Measurements from ENCODE around the gene INPP5D.

INPP5D gene

GRCh38 chr2:233213975-233214374 is 153.8 kb downstream of the INPP5D start:
- DNase-seq: no peak

- DNase-seq: no peak
Observed at GRCh38 chr2:233217892-233218377, 157.8 kb downstream of the INPP5D start.

- DNase-seq: no peak
Observed at GRCh38 chr2:233218836-233219235, 158.7 kb downstream of the INPP5D start.

DNA sequence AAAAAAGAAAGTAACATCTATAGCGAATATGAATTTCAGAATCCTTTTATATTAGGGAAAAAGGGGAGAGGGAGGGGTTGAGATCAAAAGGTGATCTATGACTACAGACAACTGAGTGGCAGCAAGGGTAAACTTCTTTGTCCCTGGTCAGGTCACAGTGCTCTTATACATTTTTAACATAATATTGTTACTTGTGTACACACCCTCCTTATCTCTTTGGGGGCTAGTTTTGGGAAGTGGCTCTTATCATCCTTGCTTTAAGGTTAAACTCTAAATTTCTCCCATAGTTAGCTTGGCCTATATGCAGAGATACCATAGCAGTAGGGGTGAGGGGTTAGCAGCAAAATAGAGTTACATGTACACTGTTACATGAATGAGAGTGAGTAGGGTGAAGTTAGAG is 159.7 kb downstream of the INPP5D start:
- no peak for DNase-seq

DNA sequence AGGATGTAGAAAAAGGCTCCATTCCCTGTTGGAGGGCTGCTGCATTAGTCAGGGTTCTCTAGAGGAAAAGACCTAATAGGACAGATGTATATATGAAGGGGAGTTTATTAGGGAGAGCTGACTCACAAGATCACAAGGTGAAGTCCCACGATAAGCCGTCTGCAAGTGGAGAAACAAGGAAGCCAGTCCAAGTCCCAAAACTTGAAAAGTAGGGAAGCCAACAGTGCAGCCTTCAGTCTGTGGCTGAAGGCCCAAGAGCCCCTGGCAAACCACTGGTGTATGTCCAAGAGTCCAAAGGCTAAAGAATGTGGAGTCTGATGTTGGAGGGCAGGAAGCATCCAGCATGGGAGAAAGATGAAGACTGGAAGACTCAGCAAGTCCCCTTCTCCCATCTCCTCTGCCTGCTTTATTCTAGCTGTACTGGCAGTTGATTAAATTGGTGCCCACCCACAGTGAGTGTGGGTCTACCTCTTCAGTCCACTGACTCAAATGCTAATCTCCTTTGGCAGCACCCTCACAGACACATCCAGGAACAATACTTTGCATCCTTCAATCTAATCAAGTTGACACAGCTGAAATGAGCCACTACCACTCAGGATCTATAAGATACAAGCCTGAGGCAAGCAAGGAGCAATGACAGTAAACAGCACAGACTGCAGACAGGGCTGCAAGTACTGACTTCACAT is 161.4 kb downstream of the INPP5D start:
- no peak for DNase-seq

- DNase-seq: no peak
Observed at GRCh38 chr2:233223059-233223894, 163.1 kb downstream of the INPP5D start.

- no peak for DNase-seq
Observed at GRCh38 chr2:233225230-233226068, 165.3 kb downstream of the INPP5D start.

GRCh38 chr2:233226511-233227031 is 166.4 kb downstream of the INPP5D start:
- DNase-seq: no peak

GRCh38 chr2:233227346-233227978 is 167.3 kb downstream of the INPP5D start:
- no peak for DNase-seq

GRCh38 chr2:233228376-233228775 is 168.2 kb downstream of the INPP5D start:
- no peak for DNase-seq

GRCh38 chr2:233233618-233234230 is 173.6 kb downstream of the INPP5D start:
- no peak for DNase-seq

DNA sequence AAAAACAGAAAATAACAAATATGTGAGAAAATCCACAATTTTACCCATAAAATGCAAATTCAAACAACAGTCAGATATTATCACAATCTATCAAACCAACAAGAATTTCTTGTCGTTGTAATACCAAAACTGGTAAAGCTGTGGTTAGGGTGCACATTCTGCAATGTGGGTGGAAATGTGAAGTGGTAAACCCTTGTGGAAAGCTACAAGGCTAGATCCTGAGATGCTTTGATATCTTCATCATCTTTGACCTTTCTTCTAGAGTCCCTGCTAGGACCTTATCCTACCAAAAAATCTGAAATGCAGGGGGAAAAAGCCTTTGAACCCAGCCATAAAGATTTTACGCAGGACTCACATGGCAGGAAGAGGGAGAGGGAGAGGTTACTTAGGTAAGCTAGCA is 174.1 kb downstream of the INPP5D start:
- no peak for DNase-seq

DNA sequence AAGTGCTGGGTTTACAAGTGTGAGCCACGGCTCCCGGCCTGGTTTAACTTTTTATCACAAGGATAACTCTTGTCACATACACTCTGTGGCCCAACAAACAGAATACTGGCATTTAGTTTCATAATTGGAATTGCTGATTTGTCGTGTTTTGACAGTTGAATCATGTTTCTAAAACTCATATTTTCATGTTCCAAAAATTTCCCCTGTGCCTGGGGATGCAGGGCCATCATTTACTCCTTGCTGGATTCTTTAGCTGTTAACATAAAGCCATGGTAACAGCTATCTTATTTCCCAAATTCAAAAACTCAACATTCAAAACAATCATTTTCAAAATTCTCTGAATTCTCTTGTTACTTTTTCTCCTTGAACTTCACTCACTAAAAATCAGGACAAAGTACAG is 174.9 kb downstream of the INPP5D start:
- no peak for DNase-seq

- no peak for DNase-seq
Observed at GRCh38 chr2:233235977-233236376, 175.8 kb downstream of the INPP5D start.

DNA sequence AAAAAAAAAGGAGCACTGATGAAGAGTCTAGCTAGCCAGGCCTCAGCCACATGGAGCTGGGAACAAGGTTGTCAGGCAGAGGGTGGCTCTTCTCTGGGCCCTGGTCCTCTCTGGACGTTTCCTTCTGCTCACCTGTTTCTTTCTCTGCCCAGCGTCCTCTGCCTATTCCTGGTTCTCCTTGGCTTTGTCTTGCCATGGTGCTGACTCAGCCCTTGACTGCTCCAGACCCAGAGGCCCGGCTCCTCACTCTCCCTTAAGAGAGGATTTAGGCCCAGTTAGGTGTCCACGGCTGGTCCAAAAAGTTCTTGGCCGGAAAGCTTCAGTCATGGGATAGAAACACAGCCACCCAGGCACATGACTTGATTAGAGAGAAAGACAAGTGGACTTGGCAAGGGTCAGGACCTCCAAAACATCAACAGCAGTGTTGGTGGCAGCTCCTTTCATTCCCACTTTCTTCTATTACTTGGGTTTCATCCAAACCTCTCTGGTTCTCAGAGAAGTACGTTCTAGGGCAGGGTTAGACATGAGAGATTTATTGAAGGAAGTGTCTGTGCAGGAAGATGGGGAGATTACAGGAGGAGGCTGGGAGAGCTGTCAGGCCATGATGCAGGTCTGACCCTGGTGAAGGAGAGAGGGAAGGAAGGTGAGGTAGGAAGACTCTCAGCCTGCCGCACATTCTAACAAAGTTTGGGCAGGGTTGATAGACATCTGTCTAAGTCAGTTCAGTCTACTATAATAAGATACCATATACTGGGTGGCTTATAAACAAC is 176.9 kb downstream of the INPP5D start:
- no peak for DNase-seq

DNA sequence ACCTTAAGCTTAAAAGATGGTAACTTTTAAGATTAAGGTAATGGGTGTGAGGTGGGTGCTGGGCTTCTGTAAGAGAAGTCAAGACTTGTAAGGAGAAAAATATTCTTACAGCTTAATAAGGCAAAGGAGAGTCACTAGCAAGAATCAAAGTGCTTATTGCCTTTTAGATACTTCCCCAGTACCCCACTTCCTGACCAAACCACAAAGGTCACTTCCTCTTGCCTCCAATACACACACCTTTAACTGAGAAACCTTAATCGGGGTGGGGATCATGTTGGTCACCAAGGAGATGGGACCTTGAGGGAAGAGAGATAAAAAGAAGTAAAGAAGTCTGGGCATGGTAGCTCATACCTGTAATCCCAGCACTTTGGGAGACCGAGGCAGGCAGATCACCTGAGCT is 180.8 kb downstream of the INPP5D start:
- no peak for DNase-seq

DNA sequence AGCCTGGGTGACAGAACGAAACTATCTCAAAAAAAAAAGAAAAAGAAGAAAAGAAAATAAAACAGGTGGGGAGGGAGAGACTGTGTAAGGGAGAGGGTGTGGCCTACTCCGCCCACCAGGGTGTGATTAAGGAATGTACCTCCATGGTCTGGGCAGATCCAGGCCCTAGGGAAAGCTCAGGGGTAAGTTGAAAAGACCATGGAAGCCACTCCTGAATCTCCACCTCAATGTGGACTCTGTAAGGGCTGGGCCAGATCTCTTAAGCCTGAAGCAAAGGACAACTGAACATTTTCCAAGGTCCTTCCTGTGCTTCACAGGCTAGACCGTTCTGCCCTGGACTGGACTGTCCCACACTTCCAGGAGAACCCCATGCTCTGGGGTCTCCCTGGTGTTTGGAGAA is 181.7 kb downstream of the INPP5D start:
- no peak for DNase-seq

DNA sequence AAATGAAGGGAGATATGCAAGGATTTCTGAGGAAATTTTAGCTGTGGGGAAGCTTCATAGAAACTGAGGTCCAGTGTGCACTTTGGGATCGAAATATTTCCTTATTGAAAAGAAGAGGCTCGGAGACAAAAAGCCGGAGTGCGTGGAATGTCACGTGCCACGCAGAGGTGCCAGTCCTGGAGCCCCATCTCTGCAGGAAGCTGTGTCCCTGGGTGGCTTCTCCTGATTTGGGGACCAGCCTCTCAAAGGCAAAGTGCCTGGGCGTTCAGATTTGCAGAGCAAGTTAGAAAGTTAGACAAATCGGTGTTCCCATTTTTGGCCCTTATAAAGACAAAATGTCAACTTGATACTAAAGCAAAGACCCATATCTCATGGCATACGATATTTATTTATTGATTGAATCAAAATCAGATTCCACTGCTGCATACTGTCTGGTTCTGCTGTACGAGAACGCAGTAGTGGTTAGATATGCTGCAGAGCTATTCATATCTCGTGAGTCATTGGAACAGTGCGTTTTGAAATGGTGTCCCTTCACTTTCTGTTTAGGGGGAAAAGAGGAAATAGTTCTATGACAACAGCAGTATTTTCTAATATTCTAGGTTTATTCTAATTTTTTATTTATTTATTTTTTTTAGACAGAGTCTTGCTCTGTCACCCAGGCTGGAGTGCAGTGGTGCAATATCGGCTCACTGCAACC is 182.2 kb downstream of the INPP5D start:
- no peak for DNase-seq

DNA sequence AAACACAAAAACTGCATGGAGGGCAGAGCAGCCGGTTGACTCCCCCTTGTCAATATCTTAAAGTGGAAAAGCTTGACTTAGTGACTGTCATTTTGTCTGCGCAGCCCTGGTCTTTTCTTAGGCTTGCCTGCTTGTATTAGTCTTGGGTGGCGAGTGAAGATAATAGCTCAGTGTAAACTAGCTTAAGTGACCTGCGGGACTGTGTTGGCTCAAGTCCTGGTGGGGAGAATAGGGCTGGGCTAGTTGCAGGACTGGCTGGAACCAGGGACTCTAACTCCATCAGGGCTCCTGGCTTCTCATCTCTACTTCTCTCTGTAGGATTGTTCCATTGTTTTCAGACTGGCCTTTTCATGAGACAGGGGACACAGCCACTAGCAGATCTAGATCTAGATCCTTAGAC is 183.2 kb downstream of the INPP5D start:
- no peak for DNase-seq

DNA sequence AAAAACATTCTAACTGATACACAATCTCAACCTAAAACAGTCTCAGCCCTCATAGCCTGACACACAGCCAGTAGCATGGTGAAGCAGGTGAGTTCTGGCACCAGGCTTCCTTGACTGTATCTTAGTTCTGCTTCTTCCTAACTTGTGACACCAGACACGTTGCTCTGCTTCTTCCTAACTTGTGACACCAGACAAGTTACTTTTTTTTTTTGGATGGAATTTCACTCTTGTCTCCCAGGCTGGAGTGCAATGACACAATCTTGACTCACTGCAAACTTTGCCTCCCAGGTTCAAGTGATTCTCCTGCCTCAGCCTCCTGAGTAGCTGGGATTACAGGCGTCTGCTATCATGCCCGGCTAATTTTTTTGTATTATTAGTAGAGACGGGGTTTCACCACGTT is 184.7 kb downstream of the INPP5D start:
- no peak for DNase-seq

DNA sequence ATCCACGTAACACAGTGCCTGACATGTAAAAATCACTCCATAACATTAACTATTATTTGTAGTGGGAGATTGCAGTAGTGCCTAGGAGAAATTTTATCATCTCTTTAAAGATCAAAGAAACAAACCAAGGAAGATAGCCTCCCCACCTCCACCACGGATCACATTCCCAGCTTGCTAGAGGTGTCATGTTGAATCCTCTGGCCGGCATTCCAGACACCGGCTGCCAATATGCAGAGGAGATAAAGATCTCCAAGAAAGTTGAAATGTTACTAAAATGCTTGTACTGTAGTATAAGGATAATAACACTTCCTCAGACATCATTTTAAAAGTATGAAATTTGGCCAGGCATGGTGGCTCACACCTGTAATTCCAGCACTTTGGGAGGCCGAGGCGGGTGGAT is 185.3 kb downstream of the INPP5D start:
- no peak for DNase-seq
